Astrocyte (in vitro differentiated cells and primary cell): ENCODE data around the gene SEC31B. TPM values are rescaled to one million over a fixed set of nuclear protein-coding genes. Genes with fewer than 3 reads are reported as not detected.
A peak's percentile ranks its signal among the peaks of the same experiment; 100 is the strongest.

ENCODE experiments used
- DNase-seq: peaks from one replicate; pipeline ENCODE4 v3.0.0-alpha.2; 2010; ENCODE audit warnings: low read depth
- FAIRE-seq: peaks from 2 replicates; lab custom pipeline; 2011; peaks lifted over from hg19 to GRCh38; lab: Jason Lieb, UNC
- H2AFZ ChIP-seq: 2 replicates; pipeline ENCODE4 v1.6.0; 2012; ENCODE audit warnings: low read depth, low read length, inconsistent platforms
- H3K27ac ChIP-seq: 2 replicates; pipeline ENCODE4 v1.5.1; 2011; ENCODE audit warnings: low read depth, low read length, inconsistent platforms
- H3K27me3 ChIP-seq: 2 replicates; pipeline ENCODE4 v1.6.0; 2011; ENCODE audit warnings: low read length, inconsistent platforms; ENCODE audit not compliant: insufficient read depth
- H3K36me3 ChIP-seq: 2 replicates; pipeline ENCODE4 v1.5.1; 2011; ENCODE audit warnings: low read length, inconsistent platforms; ENCODE audit not compliant: insufficient read depth
- H3K4me1 ChIP-seq: 2 replicates; pipeline ENCODE4 v1.5.1; 2011; ENCODE audit warnings: low read length, inconsistent platforms; ENCODE audit not compliant: insufficient read depth
- H3K4me2 ChIP-seq: 2 replicates; pipeline ENCODE4 v1.6.0; 2012; ENCODE audit warnings: low read length, inconsistent platforms
- H3K4me3 ChIP-seq: 2 replicates; pipeline ENCODE4 v1.5.1; 2011; ENCODE audit warnings: low read depth, mild to moderate bottlenecking, low read length, inconsistent platforms; ENCODE audit not compliant: insufficient read depth
- H3K79me2 ChIP-seq: 2 replicates; pipeline ENCODE4 v1.6.0; 2012; ENCODE audit warnings: mild to moderate bottlenecking, low read length, inconsistent platforms; ENCODE audit not compliant: insufficient read depth
- H3K9ac ChIP-seq: 2 replicates; pipeline ENCODE4 v1.6.0; 2012; ENCODE audit warnings: mild to moderate bottlenecking, low read length, inconsistent platforms
- H3K9me3 ChIP-seq: 2 replicates; pipeline ENCODE4 v1.5.1; 2012; ENCODE audit warnings: low read depth, mild to moderate bottlenecking, low read length, inconsistent platforms; ENCODE audit not compliant: insufficient read depth
- H4K20me1 ChIP-seq: 2 replicates; pipeline ENCODE4 v1.6.0; 2012; ENCODE audit warnings: low read length, inconsistent platforms; ENCODE audit not compliant: insufficient read depth
- H3K27ac Mint-ChIP-seq: one replicate; pipeline ENCODE4 v1.8.0; 2021; ENCODE audit warnings: mild to moderate bottlenecking, mixed read lengths; ENCODE audit not compliant: unreplicated experiment
- H3K27me3 Mint-ChIP-seq: one replicate; pipeline ENCODE4 v1.8.0; 2021; ENCODE audit warnings: low read depth, mixed read lengths; ENCODE audit not compliant: unreplicated experiment
- H3K36me3 Mint-ChIP-seq: one replicate; pipeline ENCODE4 v1.8.0; 2021; ENCODE audit warnings: low read depth, mixed read lengths; ENCODE audit not compliant: unreplicated experiment
- H3K4me1 Mint-ChIP-seq: one replicate; pipeline ENCODE4 v1.8.0; 2021; ENCODE audit warnings: low read depth, mixed read lengths; ENCODE audit not compliant: unreplicated experiment
- H3K4me3 Mint-ChIP-seq: one replicate; pipeline ENCODE4 v1.8.0; 2021; ENCODE audit warnings: mild to moderate bottlenecking, moderate library complexity, mixed read lengths; ENCODE audit not compliant: unreplicated experiment
- H3K9me3 Mint-ChIP-seq: one replicate; pipeline ENCODE4 v1.8.0; 2021; ENCODE audit warnings: mild to moderate bottlenecking, mixed read lengths; ENCODE audit not compliant: unreplicated experiment
- EZH2 ChIP-seq: IDR thresholded peaks from 2 replicates; pipeline ENCODE4 v1.6.1; 2012; ENCODE audit warnings: mild to moderate bottlenecking, low read length, inconsistent platforms; ENCODE audit not compliant: insufficient read depth
- total RNA-seq: library from RNA; stranded (reverse); gene quantifications from 2 replicates; pipeline ENCODE4 v1.2.1, GENCODE V29; 2021
- TF ChIP-seq, protein P1 (sequence below): IDR thresholded peaks from 2 replicates; pipeline ENCODE4 v1.5.1; 2011; ENCODE audit warnings: low read depth, mild to moderate bottlenecking, inconsistent platforms, low read length, moderate library complexity; ENCODE audit not compliant: insufficient read depth

SEC31B gene
- total RNA-seq, 1 donor from 2014 or later = 7.8 TPM

DNA sequence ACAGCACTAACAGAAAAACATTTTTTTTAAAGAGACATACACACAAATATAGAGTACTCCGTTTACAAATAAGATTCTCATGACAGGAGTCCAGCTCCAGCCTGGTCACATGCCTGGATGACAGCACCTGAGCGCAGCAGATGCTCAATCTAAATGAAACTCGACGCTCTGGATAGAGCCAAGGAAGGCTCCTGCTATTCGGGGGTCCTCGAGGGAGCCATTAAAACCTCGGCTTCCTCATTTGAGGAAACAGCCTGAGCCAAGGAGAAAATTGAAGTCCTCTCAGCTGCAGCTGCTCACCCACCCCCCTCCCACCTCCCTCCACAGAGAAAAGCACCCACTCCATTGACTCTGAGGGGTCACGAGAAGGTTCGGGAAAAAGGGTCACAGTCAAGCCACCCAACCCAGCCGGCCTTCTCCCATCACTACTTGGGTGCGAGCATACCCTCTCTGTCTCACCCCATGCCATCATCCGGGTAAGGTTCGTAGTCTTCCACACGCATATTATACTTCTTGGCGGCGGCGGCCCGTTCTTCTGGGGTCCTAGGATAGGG is 9.3 kb upstream of the SEC31B start:
- Mint-ChIP-seq H3K27me3 (no peaks in the 10 kb centered on the region), H3K27ac (peak overlapping the region; percentile 95), H3K9me3 (no peaks in the 10 kb centered on the region), H3K4me3 (peak overlapping the region; percentile 100), H3K4me1 (peaks cover 11% of the 10 kb centered on the region), H3K36me3 (peaks cover 12% of the 10 kb centered on the region)
- Histone ChIP-seq H3K9ac (peak overlapping the region; percentile 97), H3K4me2 (peak overlapping the region; percentile 99), H3K79me2 (peaks cover 39% of the 10 kb centered on the region), H4K20me1 (peaks cover 6% of the 10 kb centered on the region), H3K9me3 (no peaks in the 10 kb centered on the region), H3K4me3 (peak overlapping the region; percentile 95), H2AFZ (peak overlapping the region; percentile 98), H3K27ac (peak overlapping the region; percentile 76), H3K36me3 (peaks cover 13% of the 10 kb centered on the region), H3K4me1 (peaks cover 13% of the 10 kb centered on the region), H3K27me3 (no peaks in the 10 kb centered on the region)
- TF ChIP-seq, protein P1, sequence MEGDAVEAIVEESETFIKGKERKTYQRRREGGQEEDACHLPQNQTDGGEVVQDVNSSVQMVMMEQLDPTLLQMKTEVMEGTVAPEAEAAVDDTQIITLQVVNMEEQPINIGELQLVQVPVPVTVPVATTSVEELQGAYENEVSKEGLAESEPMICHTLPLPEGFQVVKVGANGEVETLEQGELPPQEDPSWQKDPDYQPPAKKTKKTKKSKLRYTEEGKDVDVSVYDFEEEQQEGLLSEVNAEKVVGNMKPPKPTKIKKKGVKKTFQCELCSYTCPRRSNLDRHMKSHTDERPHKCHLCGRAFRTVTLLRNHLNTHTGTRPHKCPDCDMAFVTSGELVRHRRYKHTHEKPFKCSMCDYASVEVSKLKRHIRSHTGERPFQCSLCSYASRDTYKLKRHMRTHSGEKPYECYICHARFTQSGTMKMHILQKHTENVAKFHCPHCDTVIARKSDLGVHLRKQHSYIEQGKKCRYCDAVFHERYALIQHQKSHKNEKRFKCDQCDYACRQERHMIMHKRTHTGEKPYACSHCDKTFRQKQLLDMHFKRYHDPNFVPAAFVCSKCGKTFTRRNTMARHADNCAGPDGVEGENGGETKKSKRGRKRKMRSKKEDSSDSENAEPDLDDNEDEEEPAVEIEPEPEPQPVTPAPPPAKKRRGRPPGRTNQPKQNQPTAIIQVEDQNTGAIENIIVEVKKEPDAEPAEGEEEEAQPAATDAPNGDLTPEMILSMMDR = no peak
- TF ChIP-seq EZH2 = no peak
- no peak for FAIRE-seq
- no peak for DNase-seq

DNA sequence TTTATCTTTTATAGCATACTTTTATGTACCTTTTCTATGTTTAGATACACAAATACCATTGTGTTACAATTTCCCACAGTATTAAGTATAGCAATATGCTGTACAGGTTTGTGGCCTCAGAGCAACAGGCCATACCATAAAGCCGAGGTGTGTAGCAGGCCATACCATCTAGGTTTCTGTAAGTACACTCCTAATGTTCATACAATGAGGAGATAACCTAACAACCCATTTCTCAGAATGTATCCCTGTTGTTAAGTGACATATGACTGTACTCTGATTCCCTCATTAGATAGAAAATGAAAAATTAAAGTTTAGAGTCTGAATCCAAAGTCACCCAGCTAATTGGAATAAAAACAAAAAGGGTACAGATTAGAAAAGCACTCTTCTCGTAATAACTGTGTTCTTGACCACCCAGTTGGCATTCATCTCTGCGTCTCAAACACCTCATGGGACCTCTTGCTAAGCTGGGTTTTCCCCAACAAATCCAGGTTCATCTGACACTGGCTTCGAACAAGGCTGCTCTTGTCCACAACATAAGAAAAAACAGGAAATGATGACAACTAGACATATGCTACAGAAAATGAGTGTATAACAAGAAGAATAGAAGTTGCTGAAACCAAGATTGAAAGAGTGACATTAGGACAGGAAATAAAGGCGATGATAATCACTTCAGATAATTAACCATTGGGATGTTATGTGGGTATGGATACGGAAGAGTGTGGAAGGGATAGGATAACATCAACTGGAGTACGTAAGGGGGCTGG is 8.6 kb upstream of the SEC31B start:
- Histone ChIP-seq H4K20me1 (peaks cover 6% of the 10 kb centered on the region), H3K27me3 (no peaks in the 10 kb centered on the region), H3K9ac (peak overlapping the region; percentile 97), H3K4me1 (peaks cover 13% of the 10 kb centered on the region), H3K4me2 (peak overlapping the region; percentile 99), H3K36me3 (peaks cover 14% of the 10 kb centered on the region), H3K27ac (no peak overlapping the region), H3K79me2 (peaks cover 39% of the 10 kb centered on the region), H3K9me3 (no peaks in the 10 kb centered on the region), H3K4me3 (peak overlapping the region; percentile 95), H2AFZ (no peak overlapping the region)
- no peaks in the 10 kb centered on the region for H3K27me3 Mint-ChIP-seq
- H3K4me1 Mint-ChIP-seq = peaks cover 11% of the 10 kb centered on the region
- DNase-seq (no peak), FAIRE-seq (no peak)
- H3K27ac Mint-ChIP-seq = peak overlapping the region; percentile 71
- TF ChIP-seq, protein P1 = no peak
- TF ChIP-seq EZH2 = no peak
- peak overlapping the region; percentile 100 for H3K4me3 Mint-ChIP-seq
- H3K9me3 Mint-ChIP-seq = no peaks in the 10 kb centered on the region
- peaks cover 14% of the 10 kb centered on the region for H3K36me3 Mint-ChIP-seq

DNA sequence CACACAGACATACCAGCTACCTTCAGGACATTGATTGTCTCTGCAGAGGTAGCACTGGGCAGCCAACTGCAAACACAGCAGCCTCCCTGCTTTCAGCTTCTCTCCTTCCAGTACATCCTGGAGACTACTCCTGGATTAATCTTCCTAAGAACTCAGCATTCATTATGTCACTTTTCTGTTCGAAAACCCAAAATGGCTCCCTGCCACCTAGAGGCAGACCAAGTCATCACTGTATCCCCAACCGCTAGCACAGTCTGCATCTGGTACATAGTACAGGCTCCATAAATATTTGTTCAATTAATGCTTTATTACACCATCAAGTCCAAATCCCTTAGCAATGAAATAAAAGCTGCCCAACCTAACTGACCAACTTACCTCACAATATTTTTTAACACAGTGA is 5.0 kb upstream of the SEC31B start:
- TF ChIP-seq, protein P1 = no peak
- TF ChIP-seq EZH2 = no peak
- H4K20me1 ChIP-seq = peaks cover 6% of the 10 kb centered on the region
- no peaks in the 10 kb centered on the region for H3K27me3 ChIP-seq
- DNase-seq = no peak
- no peaks in the 10 kb centered on the region for H3K9me3 ChIP-seq
- no peak overlapping the region for H3K27ac Mint-ChIP-seq
- no peak overlapping the region for H3K4me2 ChIP-seq
- peaks cover 12% of the 10 kb centered on the region for H3K36me3 Mint-ChIP-seq
- peaks cover 23% of the 10 kb centered on the region for H3K4me1 ChIP-seq
- H3K4me1 Mint-ChIP-seq = peaks cover 15% of the 10 kb centered on the region
- no peak for FAIRE-seq
- H3K4me3 Mint-ChIP-seq = no peak overlapping the region
- H2AFZ ChIP-seq = no peak overlapping the region
- no peaks in the 10 kb centered on the region for H3K9me3 Mint-ChIP-seq
- no peaks in the 10 kb centered on the region for H3K27me3 Mint-ChIP-seq
- H3K79me2 ChIP-seq = peaks cover 33% of the 10 kb centered on the region
- H3K36me3 ChIP-seq = peaks cover 17% of the 10 kb centered on the region
- no peak overlapping the region for H3K4me3 ChIP-seq
- H3K9ac ChIP-seq = no peak overlapping the region
- H3K27ac ChIP-seq = no peak overlapping the region
